Stimulated activated CD8-positive, alpha-beta memory T cell treated with anti-CD3 and anti-CD28 coated beads, Interleukin-12 subunit alpha, Interleukin-12 subunit beta, amount 100 ng/mL, for 24 hours (primary cell): Measurements from ENCODE around the gene RAMP2.
"Not testable (repeated sequence)": the region's sequence is repeated elsewhere in the genome, so short reads cannot be mapped to it uniquely, and the experiment has no call there.

Experiments used
- DNase-seq: peaks from one replicate; pipeline ENCODE4 v3.0.0-alpha.2; 2020; ENCODE audit errors: extremely low read depth

The RAMP2 gene

GRCh38 chr17:42769964-42770363, 8.9 kb downstream of the RAMP2 start:
- not testable (repeated sequence) for DNase-seq

GRCh38 chr17:42772945-42773289, 11.9 kb downstream of the RAMP2 start:
- DNase-seq = no peak

GRCh38 chr17:42773290-42774035, 12.4 kb downstream of the RAMP2 start, which contains the start of gene VPS25:
TSS of gene VPS25 (plus strand) at chr17:42773449. CDS start at chr17:42773476, 27 bp downstream.
- DNase-seq = peak; percentile 39

DNA sequence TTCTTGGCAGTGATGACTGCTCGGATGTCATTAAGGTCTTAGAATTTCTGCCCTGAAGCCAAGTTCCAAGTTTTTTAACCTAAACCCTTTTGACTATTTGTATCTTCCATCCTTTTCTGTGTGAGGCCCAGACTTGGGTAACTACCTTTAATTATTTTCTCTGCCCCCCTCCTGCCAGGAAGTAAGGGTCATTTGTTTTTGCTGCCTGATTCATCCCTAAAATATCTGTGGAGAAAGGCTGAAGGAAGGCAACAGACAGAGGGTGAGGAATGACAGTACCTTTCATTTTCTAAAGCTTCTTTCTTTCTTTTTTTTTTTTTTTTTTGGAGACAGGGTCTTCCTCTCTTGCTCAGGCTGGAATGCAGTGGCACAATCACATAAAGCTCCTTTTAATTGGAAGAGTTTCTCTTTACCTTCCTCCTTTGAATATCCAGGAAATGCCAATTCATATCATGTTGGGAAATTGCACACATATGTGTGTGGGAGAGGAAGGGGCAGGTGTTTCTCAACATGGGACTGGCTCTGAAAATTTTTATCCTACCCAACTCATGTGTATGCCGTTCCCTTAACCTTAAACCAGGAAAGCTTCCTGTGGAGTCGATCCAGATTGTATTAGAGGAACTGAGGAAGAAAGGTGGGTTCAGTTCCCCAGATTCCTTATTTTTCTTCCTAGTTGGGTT, 13.2 kb downstream of the RAMP2 start:
- no peak for DNase-seq

- DNase-seq = no peak
Measured at GRCh38 chr17:42775534-42776098, 14.6 kb downstream of the RAMP2 start.

DNA sequence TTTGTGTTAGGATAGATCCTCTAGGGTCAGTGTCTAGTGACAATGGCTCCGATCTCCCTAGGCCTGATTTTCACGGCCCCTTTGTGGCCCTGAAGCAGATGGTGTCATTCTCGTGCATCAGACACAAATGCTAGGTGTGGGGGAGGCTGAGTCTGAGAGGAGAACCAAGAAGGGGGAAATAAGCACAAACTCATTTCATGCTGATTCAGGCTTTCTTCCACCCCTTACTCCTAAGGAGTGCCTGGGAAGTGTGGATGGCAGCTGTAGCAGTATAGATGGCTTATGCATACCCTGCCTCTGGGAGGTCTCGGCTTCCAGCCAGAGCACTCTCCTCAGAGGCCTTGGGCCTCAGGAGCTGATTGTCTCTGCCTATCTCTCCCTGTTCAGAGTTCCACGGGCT, 17.5 kb downstream of the RAMP2 start:
- DNase-seq = no peak

DNA sequence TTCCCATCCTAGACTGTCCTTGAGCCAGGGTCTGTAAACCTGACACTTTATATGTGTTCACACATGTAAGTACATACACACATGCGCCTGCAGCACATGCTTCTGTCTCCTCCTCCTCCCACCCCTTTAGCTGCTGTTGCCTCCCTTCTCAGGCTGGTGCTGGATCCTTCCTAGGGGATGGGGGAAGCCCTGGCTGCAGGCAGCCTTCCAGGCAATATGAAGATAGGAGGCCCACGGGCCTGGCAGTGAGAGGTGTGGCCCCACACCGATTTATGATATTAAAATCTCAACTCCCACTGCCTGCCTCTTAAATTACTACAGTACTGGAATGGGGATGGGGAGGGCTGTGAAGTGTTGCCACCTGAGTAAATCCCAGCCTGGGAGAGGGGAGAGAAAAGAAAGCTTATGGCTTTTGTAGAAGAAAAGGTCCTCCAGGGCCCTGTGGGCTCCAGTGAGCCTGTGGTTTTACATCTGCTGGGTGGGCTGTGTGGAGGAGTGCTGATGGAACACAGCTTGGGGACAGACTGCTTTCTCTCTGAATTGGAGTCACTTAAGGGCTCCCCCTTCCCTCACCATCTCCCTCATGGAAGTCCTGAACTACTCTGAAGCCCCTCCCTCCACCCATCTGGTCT, 18.4 kb downstream of the RAMP2 start:
- no peak for DNase-seq

- no peak for DNase-seq
Measured at GRCh38 chr17:42779936-42780850, 19.2 kb downstream of the RAMP2 start, which contains the start of gene WNK4. TSS of gene WNK4 (plus strand) at chr17:42780610. CDS start at chr17:42780699, 89 bp downstream.

GRCh38 chr17:42780851-42781638, 20.0 kb downstream of the RAMP2 start:
- DNase-seq = no peak

DNA sequence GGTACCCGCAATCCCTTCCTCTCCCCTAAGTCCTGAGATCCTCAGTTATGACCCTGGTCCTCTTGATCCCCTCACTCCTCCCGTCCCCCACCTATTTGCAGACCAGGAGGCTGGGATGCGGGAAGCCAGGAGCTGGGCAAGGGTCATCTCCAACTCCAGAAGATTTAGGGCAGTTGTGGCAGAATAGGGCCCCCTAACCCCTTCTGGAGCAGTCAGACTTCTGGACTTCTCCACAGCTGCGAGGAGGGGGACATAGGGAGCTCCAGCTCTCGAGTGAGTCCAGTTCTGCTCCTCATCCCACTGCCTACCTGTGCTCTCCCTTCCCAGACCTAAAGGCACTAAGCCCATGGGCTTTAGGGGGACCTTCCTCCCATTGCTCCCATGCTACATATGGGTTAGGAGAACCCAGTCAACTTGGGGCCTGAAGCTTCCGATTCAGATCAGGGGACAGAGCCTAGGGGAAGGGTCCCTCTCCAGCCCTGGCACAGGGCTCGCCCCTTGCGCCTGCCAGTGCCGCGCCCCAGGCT, 20.7 kb downstream of the RAMP2 start:
- no peak for DNase-seq

DNA sequence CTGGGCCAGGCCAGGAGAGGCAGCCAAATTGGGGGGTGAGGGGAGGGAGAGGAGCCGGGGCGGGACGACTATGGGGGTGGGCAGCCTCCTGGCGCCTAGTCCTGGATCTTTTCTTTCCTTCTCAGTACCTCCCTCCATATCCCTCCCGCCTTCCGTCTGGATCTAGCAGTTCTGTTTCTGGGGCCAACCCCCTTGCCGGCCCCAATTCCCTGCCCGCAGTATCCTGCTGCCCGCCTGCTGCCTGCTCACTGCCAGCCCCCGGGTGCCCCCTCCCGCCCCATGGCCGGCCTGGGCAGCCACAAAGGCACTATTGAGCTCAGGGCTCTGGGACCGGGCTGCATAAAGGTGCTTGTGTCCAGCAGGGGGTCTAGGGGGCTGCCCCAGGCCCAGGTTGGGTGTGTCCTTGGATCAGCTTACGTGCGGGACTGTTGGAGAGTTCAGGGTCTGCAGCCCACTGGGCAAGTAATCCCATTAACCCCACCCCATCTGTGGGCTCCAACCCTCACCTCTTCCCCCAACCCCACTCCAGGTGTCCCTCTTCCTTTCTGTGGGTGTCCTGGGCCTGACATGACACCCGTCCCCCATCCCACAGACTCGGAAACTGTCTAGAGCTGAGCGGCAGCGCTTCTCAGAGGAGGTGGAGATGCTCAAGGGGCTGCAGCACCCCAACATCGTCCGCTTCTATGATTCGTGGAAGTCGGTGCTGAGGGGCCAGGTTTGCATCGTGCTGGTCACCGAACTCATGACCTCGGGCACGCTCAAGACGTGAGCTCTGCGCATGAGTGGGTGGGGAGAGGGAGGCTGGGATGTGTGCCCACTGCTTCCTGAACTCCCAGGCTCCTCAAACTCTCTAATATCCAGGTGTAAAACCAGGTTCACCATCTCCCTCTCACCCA, 21.4 kb downstream of the RAMP2 start:
- DNase-seq = no peak

GRCh38 chr17:42783062-42783790, 22.2 kb downstream of the RAMP2 start:
- DNase-seq = no peak

DNA sequence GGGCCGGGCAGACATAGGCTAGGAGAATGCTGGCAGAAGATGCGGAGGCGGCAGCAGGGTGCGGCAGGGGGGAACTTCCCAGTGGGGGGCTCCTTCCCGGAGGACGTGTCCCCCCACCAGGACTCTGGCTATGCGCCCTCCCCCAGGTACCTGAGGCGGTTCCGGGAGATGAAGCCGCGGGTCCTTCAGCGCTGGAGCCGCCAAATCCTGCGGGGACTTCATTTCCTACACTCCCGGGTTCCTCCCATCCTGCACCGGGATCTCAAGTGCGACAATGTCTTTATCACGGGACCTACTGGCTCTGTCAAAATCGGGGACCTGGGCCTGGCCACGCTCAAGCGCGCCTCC, 22.7 kb downstream of the RAMP2 start:
- DNase-seq = no peak

DNA sequence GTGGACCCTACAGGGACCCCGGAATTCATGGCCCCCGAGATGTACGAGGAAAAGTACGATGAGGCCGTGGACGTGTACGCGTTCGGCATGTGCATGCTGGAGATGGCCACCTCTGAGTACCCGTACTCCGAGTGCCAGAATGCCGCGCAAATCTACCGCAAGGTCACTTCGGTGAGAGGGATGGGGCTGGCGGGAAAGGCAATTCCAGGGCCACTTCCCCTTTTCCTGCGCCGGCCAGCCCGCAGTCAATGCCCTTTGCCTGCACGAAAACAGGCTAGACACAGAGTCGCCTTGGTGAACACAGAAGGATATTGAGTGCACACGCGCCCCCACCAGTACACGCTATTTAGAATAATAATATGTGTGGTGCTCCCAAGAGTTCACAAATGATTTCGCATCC, 23.4 kb downstream of the RAMP2 start:
- no peak for DNase-seq

DNA sequence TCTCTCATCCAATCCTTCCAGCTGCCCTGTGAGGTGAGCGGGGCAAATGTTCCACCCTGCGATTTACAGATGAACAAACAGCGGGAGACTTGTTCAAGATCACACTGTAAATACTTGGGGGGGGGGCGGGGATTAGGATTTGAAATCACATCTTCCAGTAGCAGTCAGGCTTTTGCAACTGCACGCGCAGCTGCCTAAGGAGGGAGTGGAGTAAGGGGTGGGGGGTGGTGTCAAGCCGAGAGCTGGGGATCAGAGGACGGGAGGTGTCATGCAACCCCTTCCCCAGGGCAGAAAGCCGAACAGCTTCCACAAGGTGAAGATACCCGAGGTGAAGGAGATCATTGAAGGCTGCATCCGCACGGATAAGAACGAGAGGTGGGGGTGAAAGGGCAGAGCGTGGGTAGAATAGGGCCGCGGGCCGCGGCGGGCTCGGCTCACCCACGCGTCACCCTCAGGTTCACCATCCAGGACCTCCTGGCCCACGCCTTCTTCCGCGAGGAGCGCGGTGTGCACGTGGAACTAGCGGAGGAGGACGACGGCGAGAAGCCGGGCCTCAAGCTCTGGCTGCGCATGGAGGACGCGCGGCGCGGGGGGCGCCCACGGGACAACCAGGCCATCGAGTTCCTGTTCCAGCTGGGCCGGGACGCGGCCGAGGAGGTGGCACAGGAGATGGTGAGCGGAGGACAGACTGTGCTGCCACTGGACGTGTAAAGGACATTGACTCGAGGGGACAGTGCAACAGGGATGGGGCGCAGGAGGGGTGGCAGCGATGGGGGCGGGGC, 24.0 kb downstream of the RAMP2 start:
- no peak for DNase-seq

DNA sequence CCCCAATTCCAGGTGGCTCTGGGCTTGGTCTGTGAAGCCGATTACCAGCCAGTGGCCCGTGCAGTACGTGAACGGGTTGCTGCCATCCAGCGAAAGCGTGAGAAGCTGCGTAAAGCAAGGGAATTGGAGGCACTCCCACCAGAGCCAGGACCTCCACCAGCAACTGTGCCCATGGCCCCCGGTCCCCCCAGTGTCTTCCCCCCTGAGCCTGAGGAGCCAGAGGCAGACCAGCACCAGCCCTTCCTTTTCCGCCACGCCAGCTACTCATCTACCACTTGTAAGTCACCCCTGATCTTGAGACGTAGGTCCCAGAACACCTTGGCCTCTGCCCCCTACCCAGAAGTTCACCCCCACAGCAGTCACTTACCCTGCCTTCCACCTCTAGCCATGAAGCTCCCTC, 26.2 kb downstream of the RAMP2 start:
- DNase-seq = no peak

DNA sequence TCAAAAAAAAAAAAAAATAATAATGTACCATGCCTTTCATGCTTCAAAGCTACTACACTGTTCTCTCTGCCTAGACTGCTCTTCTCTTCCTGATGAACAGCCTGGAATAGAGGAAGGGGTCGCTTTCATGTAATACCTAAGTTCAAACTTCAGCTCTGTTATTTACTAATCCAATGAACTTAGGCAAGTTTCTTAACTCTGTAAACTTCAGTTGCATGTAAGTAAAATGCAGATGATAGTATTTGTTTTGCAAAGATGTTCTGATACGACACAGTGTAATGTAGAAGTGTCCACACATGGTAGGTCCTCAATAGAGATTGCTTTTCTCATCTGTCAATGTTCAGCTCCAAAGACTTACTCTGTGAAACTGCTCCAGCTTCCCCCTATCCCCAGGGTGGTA, 30.9 kb downstream of the RAMP2 start:
- DNase-seq = no peak

DNA sequence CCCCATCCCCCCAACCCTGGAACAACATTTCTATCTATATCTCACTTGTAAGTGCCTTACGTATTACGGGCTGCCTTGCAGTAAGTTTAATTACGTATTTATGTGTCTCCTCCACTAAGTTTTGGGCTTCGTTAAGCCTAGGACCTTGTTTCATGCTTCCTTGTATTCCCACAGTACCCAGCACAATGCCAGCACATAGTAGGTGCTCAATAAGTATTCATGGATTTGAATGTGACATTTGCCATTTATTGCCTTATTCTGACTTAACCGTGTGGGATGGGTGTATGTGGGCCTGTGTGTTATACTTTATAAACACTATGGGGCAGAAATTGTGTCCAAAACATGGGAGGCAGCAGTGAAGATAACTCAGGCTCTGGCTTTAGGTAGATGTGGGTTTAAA, 31.5 kb downstream of the RAMP2 start:
- no peak for DNase-seq
